Measurements from ENCODE around the gene LEAP2. TPM values are rescaled to one million over a fixed set of nuclear protein-coding genes. Genes with fewer than 3 reads are reported as not detected.
A peak's percentile ranks its signal among the peaks of the same experiment; 100 is the strongest.

The LEAP2 gene
- total RNA-seq, 1 donor from 2014 or later = 0.27 TPM

- no peak overlapping the region for H3K27ac ChIP-seq (ENCODE audit: low read depth, low read length)
- H3K36me3 Mint-ChIP-seq (ENCODE audit: low read depth, unreplicated experiment) = peaks cover 23% of the 10 kb centered on the region
- no peaks in the 10 kb centered on the region for H3K27me3 ChIP-seq (ENCODE audit: insufficient read depth, low read length)
- peaks cover 33% of the 10 kb centered on the region for H4K20me1 ChIP-seq (ENCODE audit: insufficient read depth, low read length)
- H3K9ac ChIP-seq (ENCODE audit: low read length) = no peak overlapping the region
- H3K9me3 Mint-ChIP-seq (ENCODE audit: unreplicated experiment) = no peaks in the 10 kb centered on the region
- H3K27me3 Mint-ChIP-seq (ENCODE audit: low read depth, unreplicated experiment) = no peaks in the 10 kb centered on the region
- peaks cover 55% of the 10 kb centered on the region for H3K36me3 ChIP-seq (ENCODE audit: insufficient read depth, low read length)
- peak; percentile 65 for DNase-seq (ENCODE audit: low read depth)
- no peak for FAIRE-seq
- TF ChIP-seq CTCF (IDR thresholded peaks at IDR 0.05; ENCODE audit: insufficient read depth, low read depth, low read length) = no peak
- TF ChIP-seq EZH2 (IDR thresholded peaks at IDR 0.05; ENCODE audit: insufficient read depth, low read length) = no peak
- H3K4me2 ChIP-seq (ENCODE audit: low read length) = no peak overlapping the region
- H3K79me2 ChIP-seq (ENCODE audit: insufficient read depth, low read length) = peaks cover 11% of the 10 kb centered on the region
- no peak overlapping the region for H3K4me3 ChIP-seq (ENCODE audit: insufficient read depth, low read depth, low read length)
- no peaks in the 10 kb centered on the region for H3K9me3 ChIP-seq (ENCODE audit: insufficient read depth, low read depth, low read length)
- H3K4me3 Mint-ChIP-seq (ENCODE audit: unreplicated experiment) = no peak overlapping the region
- H3K27ac Mint-ChIP-seq (ENCODE audit: unreplicated experiment) = peak overlapping the region; percentile 66
- peaks cover 11% of the 10 kb centered on the region for H3K4me1 ChIP-seq (ENCODE audit: insufficient read depth, low read length)
- peaks cover 26% of the 10 kb centered on the region for H3K4me1 Mint-ChIP-seq (ENCODE audit: low read depth, unreplicated experiment)
- no peak overlapping the region for H2AFZ ChIP-seq (ENCODE audit: low read depth, low read length)
Measured at GRCh38 chr5:132877938-132878337, 4.5 kb downstream of the LEAP2 start.

- Mint-ChIP-seq H3K4me3 (ENCODE audit: unreplicated experiment) (no peak overlapping the region), H3K36me3 (ENCODE audit: low read depth, unreplicated experiment) (peaks cover 14% of the 10 kb centered on the region), H3K4me1 (ENCODE audit: low read depth, unreplicated experiment) (peaks cover 17% of the 10 kb centered on the region), H3K27me3 (ENCODE audit: low read depth, unreplicated experiment) (no peaks in the 10 kb centered on the region), H3K27ac (ENCODE audit: unreplicated experiment) (no peak overlapping the region), H3K9me3 (ENCODE audit: unreplicated experiment) (no peaks in the 10 kb centered on the region)
- Histone ChIP-seq H3K36me3 (ENCODE audit: insufficient read depth, low read length) (peaks cover 64% of the 10 kb centered on the region), H3K9me3 (ENCODE audit: insufficient read depth, low read depth, low read length) (no peaks in the 10 kb centered on the region), H3K4me2 (ENCODE audit: low read length) (no peak overlapping the region), H3K79me2 (ENCODE audit: insufficient read depth, low read length) (peaks cover 15% of the 10 kb centered on the region), H2AFZ (ENCODE audit: low read depth, low read length) (no peak overlapping the region), H3K9ac (ENCODE audit: low read length) (no peak overlapping the region), H3K27ac (ENCODE audit: low read depth, low read length) (no peak overlapping the region), H4K20me1 (ENCODE audit: insufficient read depth, low read length) (peaks cover 28% of the 10 kb centered on the region), H3K4me1 (ENCODE audit: insufficient read depth, low read length) (no peaks in the 10 kb centered on the region), H3K27me3 (ENCODE audit: insufficient read depth, low read length) (no peaks in the 10 kb centered on the region), H3K4me3 (ENCODE audit: insufficient read depth, low read depth, low read length) (no peak overlapping the region)
- TF ChIP-seq EZH2 (IDR thresholded peaks at IDR 0.05; ENCODE audit: insufficient read depth, low read length) = no peak
- TF ChIP-seq CTCF (IDR thresholded peaks at IDR 0.05; ENCODE audit: insufficient read depth, low read depth, low read length) = peak; percentile 66
- DNase-seq (ENCODE audit: low read depth) (peak; percentile 45), FAIRE-seq (peak; percentile 13)
Measured at GRCh38 chr5:132883261-132883834, 9.9 kb downstream of the LEAP2 start.

GRCh38 chr5:132884548-132884947 lies 11.1 kb downstream of the LEAP2 start:
- Histone ChIP-seq H3K36me3 (ENCODE audit: insufficient read depth, low read length) (peaks cover 66% of the 10 kb centered on the region), H3K9ac (ENCODE audit: low read length) (no peak overlapping the region), H3K79me2 (ENCODE audit: insufficient read depth, low read length) (peaks cover 17% of the 10 kb centered on the region), H3K9me3 (ENCODE audit: insufficient read depth, low read depth, low read length) (no peaks in the 10 kb centered on the region), H3K4me3 (ENCODE audit: insufficient read depth, low read depth, low read length) (no peak overlapping the region), H4K20me1 (ENCODE audit: insufficient read depth, low read length) (peaks cover 27% of the 10 kb centered on the region), H3K27ac (ENCODE audit: low read depth, low read length) (no peak overlapping the region), H3K4me1 (ENCODE audit: insufficient read depth, low read length) (no peaks in the 10 kb centered on the region), H3K27me3 (ENCODE audit: insufficient read depth, low read length) (no peaks in the 10 kb centered on the region), H3K4me2 (ENCODE audit: low read length) (no peak overlapping the region), H2AFZ (ENCODE audit: low read depth, low read length) (no peak overlapping the region)
- Mint-ChIP-seq H3K36me3 (ENCODE audit: low read depth, unreplicated experiment) (peaks cover 17% of the 10 kb centered on the region), H3K27me3 (ENCODE audit: low read depth, unreplicated experiment) (no peaks in the 10 kb centered on the region), H3K4me3 (ENCODE audit: unreplicated experiment) (no peak overlapping the region), H3K27ac (ENCODE audit: unreplicated experiment) (no peak overlapping the region), H3K4me1 (ENCODE audit: low read depth, unreplicated experiment) (peaks cover 17% of the 10 kb centered on the region), H3K9me3 (ENCODE audit: unreplicated experiment) (no peaks in the 10 kb centered on the region)
- DNase-seq (ENCODE audit: low read depth) = no peak
- FAIRE-seq = no peak
- TF ChIP-seq EZH2 (IDR thresholded peaks at IDR 0.05; ENCODE audit: insufficient read depth, low read length) (no peak), CTCF (IDR thresholded peaks at IDR 0.05; ENCODE audit: insufficient read depth, low read depth, low read length) (no peak)
